NCI-H2029 treated with DMSO at 0.1 percent for 48 hours (cell line): Measurements from ENCODE around the gene BOLL.
"Not testable (repeated sequence)": the region's sequence is repeated elsewhere in the genome, so short reads cannot be mapped to it uniquely, and the experiment has no call there.

Experiments used
- DNase-seq: peaks from one replicate; lab custom pipeline; 2025; lab: John Stamatoyannopoulos, UW

The BOLL gene

DNA sequence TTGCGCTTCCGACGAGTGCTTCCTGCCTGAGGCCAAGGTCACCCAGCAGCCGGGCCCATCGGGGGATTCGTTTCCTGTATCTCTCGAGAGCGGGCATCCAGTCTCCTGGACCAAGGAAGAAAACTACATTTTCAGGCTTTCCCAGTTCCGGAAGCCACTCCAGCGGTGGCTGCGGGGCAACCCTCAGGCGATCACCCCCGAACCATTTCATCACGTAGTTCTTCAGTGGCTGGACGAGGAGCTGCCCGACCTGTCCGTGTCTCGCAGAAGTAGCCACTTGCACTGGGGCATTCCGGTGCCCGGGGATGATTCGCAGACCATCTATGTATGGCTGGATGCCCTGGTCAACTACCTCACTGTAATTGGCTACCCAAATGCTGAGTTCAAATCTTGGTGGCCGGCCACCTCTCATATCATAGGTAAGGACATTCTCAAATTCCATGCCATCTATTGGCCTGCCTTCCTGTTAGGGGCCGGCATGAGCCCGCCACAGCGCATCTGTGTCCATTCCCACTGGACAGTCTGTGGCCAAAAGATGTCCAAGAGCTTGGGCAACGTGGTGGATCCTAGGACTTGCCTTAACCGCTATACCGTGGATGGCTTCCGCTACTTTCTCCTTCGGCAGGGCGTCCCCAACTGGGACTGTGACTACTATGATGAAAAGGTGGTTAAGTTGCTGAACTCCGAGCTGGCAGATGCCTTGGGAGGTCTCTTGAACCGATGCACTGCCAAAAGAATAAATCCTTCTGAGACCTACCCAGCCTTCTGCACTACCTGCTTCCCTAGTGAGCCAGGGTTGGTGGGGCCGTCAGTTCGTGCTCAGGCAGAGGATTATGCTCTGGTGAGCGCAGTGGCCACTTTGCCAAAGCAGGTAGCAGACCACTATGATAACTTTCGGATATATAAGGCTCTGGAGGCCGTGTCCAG is 78.9 kb downstream of the BOLL start:
- no peak for DNase-seq

DNA sequence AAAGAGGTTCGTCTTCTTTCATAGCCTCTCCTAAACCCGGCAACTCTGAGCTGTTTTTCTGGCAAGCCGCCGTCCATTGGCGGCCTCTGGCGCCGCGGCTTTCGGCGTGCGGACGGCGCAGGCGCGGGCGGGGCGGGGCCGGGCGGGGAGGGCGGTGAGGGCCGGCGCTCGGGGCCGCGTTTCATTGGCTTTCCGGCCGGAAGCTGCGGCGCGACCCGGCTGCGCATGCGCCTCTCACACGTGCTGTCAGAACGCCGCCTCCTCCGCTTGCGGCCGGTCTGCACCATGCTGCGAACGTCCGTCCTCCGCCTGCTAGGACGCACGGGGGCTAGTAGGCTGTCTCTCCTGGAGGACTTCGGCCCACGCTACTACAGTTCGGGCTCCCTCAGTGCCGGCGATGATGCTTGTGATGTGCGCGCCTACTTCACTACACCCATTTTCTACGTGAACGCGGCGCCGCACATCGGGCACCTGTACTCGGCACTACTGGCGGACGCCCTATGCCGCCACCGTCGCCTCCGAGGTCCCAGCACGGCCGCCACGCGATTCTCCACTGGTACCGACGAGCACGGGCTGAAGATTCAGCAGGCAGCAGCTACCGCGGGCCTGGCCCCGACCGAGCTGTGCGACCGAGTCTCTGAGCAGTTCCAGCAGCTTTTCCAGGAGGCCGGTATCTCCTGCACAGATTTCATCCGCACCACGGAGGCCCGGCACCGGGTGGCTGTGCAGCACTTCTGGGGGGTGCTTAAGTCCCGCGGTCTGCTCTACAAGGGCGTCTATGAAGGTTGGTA is 79.8 kb downstream of the BOLL start, which contains the start of gene MARS2:
MARS2 (plus strand) TSS at position 249 of the 791 bp plus-strand sequence; CDS start at position 286, 37 bp downstream.
- peak; percentile 69 for DNase-seq

DNA sequence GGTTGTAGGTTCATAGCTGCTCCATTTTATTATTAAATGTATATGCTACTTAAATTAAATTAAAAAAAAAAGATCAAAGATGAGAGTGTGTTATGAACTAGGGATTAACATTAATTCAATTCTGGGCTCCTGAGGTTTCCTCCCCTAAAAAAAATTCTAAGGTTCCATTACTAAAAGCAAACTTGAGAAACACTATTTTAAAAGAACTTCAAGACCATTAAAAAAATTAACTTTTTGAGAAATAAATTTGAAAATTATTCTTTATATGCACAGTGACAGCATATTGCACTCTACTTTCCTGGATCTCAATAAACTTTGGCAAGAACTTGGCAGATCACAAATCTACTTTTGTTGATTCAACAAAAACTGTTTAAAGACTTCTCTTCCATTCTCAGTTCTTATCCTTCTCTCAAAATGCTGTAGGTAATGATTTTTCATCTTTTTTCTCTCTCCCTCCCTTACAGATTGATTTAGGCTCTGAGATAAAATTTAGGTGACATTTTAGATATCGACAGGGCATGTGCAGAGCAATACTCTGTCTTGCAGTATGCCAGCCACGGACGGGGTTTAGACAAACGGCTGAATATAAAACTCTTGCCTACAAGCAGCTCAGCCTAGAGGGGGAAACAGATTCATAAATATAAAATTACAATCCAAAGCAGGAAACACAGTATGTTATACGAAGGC is 80.5 kb downstream of the BOLL start:
- DNase-seq: no peak

DNA sequence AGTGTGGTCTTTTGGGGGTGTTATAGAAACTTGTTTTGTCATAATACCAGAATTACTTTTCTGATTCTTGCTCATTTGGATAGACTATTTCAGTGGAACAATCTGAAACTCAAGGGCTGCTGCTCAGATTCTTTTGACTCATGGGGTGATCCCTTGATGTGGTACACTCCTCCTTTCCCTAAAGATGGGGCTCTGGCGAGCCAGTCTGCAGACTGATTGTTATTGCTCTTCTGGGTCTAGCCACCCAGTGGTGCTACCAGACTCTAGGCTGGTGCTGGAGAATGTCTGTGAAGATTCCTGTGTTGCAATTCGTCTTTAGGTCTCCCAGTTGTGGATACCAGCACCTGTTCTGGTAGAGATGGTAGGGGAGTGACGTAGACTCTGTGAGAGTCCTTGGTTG is 84.2 kb downstream of the BOLL start:
- DNase-seq: no peak

DNA sequence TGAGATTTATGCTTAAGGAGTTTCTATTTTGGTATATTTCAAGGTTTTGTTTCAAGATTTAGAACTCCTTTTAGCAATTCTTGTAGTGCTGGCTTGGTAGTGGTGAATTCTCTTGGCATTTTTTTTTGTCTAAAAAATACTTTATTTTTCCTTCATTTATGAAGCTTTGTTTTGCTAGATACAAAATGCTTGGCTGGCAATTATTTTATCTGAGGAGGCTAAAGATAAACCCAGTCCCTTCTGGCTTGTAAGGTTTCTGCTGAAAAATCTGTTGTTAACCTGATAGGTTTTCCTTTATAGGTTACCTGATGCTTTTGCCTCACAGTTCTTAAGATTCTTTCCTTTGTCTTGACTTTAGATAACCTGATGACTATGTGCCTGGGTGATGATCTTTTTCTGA is 85.4 kb downstream of the BOLL start:
- DNase-seq: not testable (repeated sequence)

DNA sequence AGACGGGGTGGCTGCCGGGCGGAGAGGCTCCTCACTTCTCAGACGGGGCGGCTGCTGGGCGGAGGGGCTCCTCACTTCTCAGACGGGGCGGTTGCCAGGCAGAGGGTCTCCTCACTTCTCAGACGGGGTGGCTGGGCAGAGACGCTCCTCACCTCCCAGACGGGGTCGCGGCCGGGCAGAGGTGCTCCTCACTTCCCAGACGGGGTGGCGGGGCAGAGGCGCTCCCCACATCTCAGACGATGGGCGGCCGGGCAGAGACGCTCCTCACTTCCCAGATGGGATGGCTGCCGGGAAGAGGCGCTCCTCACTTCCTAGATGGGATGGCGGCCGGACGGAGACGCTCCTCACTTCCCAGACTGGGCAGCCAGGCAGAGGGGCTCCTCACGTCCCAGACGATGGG is 88.5 kb downstream of the BOLL start:
- DNase-seq: not testable (repeated sequence)

DNA sequence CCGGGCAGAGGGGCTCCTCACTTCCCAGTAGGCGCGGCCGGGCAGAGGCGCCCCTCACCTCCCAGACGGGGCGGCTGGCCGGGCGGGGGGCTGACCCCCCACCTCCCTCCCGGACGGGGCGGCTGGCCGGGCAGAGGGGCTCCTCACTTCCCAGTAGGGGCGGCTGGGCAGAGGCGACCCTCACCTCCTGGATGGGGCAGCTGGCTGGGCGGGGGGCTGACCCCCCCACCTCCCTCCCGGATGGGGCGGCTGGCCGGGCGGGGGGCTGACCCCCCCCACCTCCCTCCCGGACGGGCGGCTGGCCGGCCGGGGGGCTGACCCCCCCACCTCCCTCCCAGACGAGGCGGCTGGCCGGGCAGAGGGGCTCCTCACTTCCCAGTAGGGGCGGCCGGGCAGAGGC is 89.1 kb downstream of the BOLL start:
- DNase-seq: not testable (repeated sequence)

DNA sequence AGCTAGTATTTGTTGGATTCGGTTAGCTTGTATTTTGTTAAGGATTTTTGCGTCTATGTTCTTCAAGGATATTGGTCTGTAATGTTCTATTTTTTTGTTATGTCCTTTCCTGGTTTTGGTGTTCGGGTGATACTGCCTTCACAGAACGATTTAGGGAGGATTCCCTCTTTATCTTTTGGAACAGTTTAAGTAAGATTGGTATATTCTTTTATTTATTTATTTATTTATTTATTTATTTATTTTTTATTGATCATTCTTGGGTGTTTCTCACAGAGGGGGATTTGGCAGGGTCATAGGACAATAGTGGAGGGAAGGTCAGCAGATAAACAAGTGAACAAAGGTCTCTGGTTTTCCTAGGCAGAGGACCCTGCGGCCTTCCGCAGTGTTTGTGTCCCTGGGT is 89.9 kb downstream of the BOLL start:
- DNase-seq: not testable (repeated sequence)

DNA sequence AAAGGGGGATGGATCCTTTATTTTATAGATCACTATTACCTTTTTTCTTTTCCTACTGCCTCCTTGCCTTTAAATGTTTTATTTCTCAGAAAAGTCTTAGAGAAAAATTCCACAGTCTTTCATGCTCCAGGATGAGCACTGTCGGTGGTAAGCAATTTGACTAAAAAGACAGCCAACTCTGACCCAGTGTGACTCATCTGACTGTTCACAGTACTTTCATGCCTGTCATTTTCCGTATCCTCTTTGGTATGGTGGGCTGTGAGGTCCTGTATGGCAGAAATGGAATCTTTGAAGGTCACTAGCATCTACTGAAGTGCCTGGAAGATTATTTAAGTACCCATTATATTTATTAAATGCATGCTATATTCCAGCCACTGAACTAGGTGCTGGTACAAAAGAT is 107.6 kb downstream of the BOLL start:
- no peak for DNase-seq

DNA sequence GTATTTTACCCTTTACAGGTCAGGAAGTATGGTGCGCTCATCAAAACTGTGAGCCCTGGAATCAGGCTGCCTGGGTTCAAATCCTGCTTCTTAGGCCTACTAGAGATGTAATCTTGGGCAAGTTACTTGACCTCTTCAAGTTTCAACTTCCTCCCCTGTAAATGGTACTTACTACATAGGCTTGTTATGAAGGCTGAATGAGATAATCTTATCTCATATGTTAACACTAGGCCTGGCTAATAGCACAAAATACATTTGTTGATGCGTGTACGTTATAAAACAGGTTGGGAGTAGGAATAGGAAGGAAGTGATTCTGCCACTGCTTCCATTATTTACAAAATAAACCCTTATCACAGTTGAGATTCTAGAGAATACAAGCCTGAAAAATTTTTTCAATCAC is 108.1 kb downstream of the BOLL start:
- no peak for DNase-seq
